Measurements from ENCODE around the gene CA5A. TPM values are rescaled to one million over a fixed set of nuclear protein-coding genes. Genes with fewer than 3 reads are reported as not detected.
A peak's percentile ranks its signal among the peaks of the same experiment; 100 is the strongest.

CA5A gene
- total RNA-seq, 1 donor from 2014 or later = not detected

GRCh38 chr16:87966685-87967185 is 30.4 kb upstream of the CA5A start:
- H3K4me3 Mint-ChIP-seq = peak overlapping the region; percentile 52
- peaks cover 7% of the 10 kb centered on the region for H3K9me3 Mint-ChIP-seq
- H3K27me3 Mint-ChIP-seq = no peaks in the 10 kb centered on the region
- intact Hi-C loops (cut with micrococcal nuclease) = no loop called here
- DNase-seq = no peak
- peaks cover 35% of the 10 kb centered on the region for H3K36me3 Mint-ChIP-seq (ENCODE audit: low read depth)
- H3K27ac Mint-ChIP-seq = peak overlapping the region; percentile 50
- CTCF ChIA-PET = no interaction called here
- POLR2A ChIA-PET = interaction anchor here (1.2 to 2.4 kb wide), 2 partner anchors 10 to 13 kb away, joined by 5 to 8 read pairs; no protein-coding TSS in a partner anchor
- TF ChIP-seq, protein P1, sequence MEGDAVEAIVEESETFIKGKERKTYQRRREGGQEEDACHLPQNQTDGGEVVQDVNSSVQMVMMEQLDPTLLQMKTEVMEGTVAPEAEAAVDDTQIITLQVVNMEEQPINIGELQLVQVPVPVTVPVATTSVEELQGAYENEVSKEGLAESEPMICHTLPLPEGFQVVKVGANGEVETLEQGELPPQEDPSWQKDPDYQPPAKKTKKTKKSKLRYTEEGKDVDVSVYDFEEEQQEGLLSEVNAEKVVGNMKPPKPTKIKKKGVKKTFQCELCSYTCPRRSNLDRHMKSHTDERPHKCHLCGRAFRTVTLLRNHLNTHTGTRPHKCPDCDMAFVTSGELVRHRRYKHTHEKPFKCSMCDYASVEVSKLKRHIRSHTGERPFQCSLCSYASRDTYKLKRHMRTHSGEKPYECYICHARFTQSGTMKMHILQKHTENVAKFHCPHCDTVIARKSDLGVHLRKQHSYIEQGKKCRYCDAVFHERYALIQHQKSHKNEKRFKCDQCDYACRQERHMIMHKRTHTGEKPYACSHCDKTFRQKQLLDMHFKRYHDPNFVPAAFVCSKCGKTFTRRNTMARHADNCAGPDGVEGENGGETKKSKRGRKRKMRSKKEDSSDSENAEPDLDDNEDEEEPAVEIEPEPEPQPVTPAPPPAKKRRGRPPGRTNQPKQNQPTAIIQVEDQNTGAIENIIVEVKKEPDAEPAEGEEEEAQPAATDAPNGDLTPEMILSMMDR (IDR thresholded peaks at IDR 0.05) = no peak
- ATAC-seq (ENCODE audit: low read depth) = no peak
- peaks cover 65% of the 10 kb centered on the region for H3K4me1 Mint-ChIP-seq

DNA sequence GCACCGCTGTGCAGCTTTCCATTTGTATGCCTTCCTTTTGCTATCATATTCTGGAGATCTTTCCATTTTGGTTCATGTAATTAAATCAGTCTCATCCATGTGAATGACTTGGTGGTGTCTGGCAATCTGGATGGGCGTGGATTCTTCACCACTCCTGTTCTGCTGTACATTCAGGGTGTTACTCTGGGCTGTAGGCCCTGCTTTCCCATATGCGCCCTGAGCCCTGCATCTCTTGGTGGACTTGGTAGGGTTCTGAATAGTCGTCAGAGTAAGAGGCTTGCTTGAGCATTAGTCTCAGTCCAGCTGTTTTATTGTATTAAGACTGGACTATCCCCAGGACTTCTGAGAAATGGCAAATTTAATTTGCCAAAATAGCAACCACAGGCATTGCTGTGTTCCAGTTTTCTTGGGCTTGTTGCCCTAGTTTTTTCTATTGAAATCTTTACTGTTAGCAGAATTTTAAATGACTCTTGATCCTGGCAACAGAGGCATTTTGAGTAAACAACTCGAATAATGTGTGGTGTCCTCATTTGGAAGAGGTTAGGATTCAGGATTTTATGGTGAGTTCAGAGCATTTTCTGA is 29.8 kb upstream of the CA5A start:
- Mint-ChIP-seq H3K4me3 (no peak overlapping the region), H3K27me3 (no peaks in the 10 kb centered on the region), H3K4me1 (peaks cover 67% of the 10 kb centered on the region), H3K27ac (peak overlapping the region; percentile 24), H3K36me3 (ENCODE audit: low read depth) (peaks cover 35% of the 10 kb centered on the region), H3K9me3 (peaks cover 2% of the 10 kb centered on the region)
- DNase-seq = no peak
- ChIA-PET POLR2A (interaction anchor here (1.2 to 2.4 kb wide), 2 partner anchors 10 to 13 kb away, joined by 5 to 8 read pairs; no protein-coding TSS in a partner anchor), CTCF (no interaction called here)
- ATAC-seq (ENCODE audit: low read depth) = no peak
- TF ChIP-seq, protein P1 (IDR thresholded peaks at IDR 0.05) = no peak
- intact Hi-C loops (cut with micrococcal nuclease) = no loop called here

GRCh38 chr16:87965417-87965816 is 29.1 kb upstream of the CA5A start:
- no peak for ATAC-seq (ENCODE audit: low read depth)
- Mint-ChIP-seq H3K27ac (no peak overlapping the region), H3K9me3 (no peaks in the 10 kb centered on the region), H3K27me3 (no peaks in the 10 kb centered on the region), H3K4me1 (peaks cover 74% of the 10 kb centered on the region), H3K4me3 (no peak overlapping the region), H3K36me3 (ENCODE audit: low read depth) (peaks cover 29% of the 10 kb centered on the region)
- intact Hi-C loops (cut with micrococcal nuclease) = no loop called here
- CTCF ChIA-PET = no interaction called here
- DNase-seq = no peak
- POLR2A ChIA-PET = interaction anchor here (2.4 kb wide), 1 partner anchor 9 kb away, joined by 8 read pairs; no protein-coding TSS in a partner anchor
- TF ChIP-seq, protein P1 (IDR thresholded peaks at IDR 0.05) = no peak

DNA sequence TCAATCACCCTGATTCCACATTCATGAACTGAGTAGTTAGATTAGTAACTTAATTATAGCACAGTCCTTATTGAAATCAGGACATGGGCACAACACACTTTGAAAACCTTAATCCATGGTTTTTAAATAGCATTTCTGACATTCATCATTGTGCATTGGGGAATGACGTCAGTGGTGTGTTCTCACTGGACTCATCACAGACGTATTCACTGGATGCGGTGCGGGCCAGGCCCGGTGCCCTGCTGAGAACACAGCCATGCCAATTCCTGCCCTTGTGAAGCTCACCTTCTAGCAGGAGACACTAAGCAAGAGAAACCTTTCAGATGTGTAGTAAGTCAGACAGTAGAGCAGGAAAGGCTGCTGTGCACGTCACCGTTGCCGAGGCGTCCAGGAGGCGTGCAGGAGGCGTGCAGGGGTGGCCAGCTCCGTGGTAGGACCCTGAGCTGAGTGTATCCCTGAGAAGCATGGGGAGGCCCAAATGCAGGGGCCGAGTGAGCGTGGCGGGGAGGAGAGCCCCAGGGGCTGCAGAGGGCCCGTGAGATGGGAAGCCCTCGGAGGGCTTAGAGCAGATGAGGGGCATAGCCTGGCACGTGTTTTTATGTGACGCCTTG is 27.8 kb upstream of the CA5A start:
- Mint-ChIP-seq H3K27me3 (no peaks in the 10 kb centered on the region), H3K27ac (peak overlapping the region; percentile 79), H3K36me3 (ENCODE audit: low read depth) (peaks cover 29% of the 10 kb centered on the region), H3K4me1 (peaks cover 78% of the 10 kb centered on the region), H3K9me3 (no peaks in the 10 kb centered on the region), H3K4me3 (no peak overlapping the region)
- intact Hi-C loops (cut with micrococcal nuclease) = no loop called here
- TF ChIP-seq, protein P1 (IDR thresholded peaks at IDR 0.05) = no peak
- CTCF ChIA-PET = no interaction called here
- ATAC-seq (ENCODE audit: low read depth) (no peak), DNase-seq (no peak)
- POLR2A ChIA-PET = no interaction called here

GRCh38 chr16:87963400-87963799 is 27.1 kb upstream of the CA5A start:
- peak overlapping the region; percentile 32 for H3K4me3 Mint-ChIP-seq
- peak overlapping the region; percentile 79 for H3K27ac Mint-ChIP-seq
- ChIA-PET POLR2A (no interaction called here), CTCF (no interaction called here)
- peaks cover 79% of the 10 kb centered on the region for H3K4me1 Mint-ChIP-seq
- H3K27me3 Mint-ChIP-seq = no peaks in the 10 kb centered on the region
- intact Hi-C loops (cut with micrococcal nuclease) = loop anchor here (1.0 kb wide), 1 partner anchor 11 kb away; no protein-coding TSS in a partner anchor
- TF ChIP-seq, protein P1 (IDR thresholded peaks at IDR 0.05) = no peak
- peak; percentile 73 for ATAC-seq (ENCODE audit: low read depth)
- no peak for DNase-seq
- peaks cover 31% of the 10 kb centered on the region for H3K36me3 Mint-ChIP-seq (ENCODE audit: low read depth)
- H3K9me3 Mint-ChIP-seq = no peaks in the 10 kb centered on the region

All from activated B cell treated with CpG ODN at 0.5 μM for 24 hours (primary cell).